ENCODE measurements around the gene BMP5.

Gene BMP5

GRCh38 chr6:55708711-55709110 lies 166.7 kb downstream of the BMP5 start:
- DNase-seq (ENCODE audit: low read depth in 2 of 2): no peak

- DNase-seq (ENCODE audit: low read depth in 2 of 2): no peak
These were observed 169.6 kb downstream of the BMP5 start for GRCh38 chr6:55705451-55706440.

GRCh38 chr6:55704421-55704820 lies 171.0 kb downstream of the BMP5 start:
- DNase-seq (ENCODE audit: low read depth in 2 of 2): no peak

Data from stimulated activated CD8-positive, alpha-beta memory T cell treated with anti-CD3 and anti-CD28 coated beads, Interleukin-7, amount 100 ng/mL, for 1 hour (primary cell).